GM21825 (cell line): ENCODE data around the gene TRMT10C.
"Not testable (repeated sequence)": the region's sequence is repeated elsewhere in the genome, so short reads cannot be mapped to it uniquely, and the experiment has no call there.

Experiments
- ATAC-seq: cut with Tn5 transposase; IDR thresholded peaks from one replicate; pipeline ENCODE4 v1.9.1; 2021; ENCODE audit warnings: mild to moderate bottlenecking, moderate library complexity; ENCODE audit not compliant: unreplicated experiment

The TRMT10C gene

GRCh38 chr3:101548527-101549105, 13.1 kb upstream of the TRMT10C start:
- no peak for ATAC-seq

- ATAC-seq = no peak
Observed at GRCh38 chr3:101549473-101549872, 12.2 kb upstream of the TRMT10C start.

- ATAC-seq = not testable (repeated sequence)
Observed at GRCh38 chr3:101551359-101552081, 10.1 kb upstream of the TRMT10C start.

GRCh38 chr3:101553381-101553780, 8.3 kb upstream of the TRMT10C start:
- not testable (repeated sequence) for ATAC-seq

- no peak for ATAC-seq
Observed at GRCh38 chr3:101556064-101556463, 5.6 kb upstream of the TRMT10C start.

GRCh38 chr3:101567528-101568317, 6.1 kb downstream of the TRMT10C start:
- ATAC-seq = no peak

- no peak for ATAC-seq
Observed at GRCh38 chr3:101571028-101571895, 9.6 kb downstream of the TRMT10C start.

GRCh38 chr3:101573449-101574387, 12.1 kb downstream of the TRMT10C start, which contains the start of gene PCNP:
Gene PCNP, plus strand, starts transcription at chr3:101574180. Its CDS starts 36 bp downstream, at chr3:101574216.
- peak; percentile 88 for ATAC-seq

- peak; percentile 40 for ATAC-seq
Observed at GRCh38 chr3:101574388-101575112, 12.9 kb downstream of the TRMT10C start.

- no peak for ATAC-seq
Observed at GRCh38 chr3:101577286-101577685, 15.6 kb downstream of the TRMT10C start.

- no peak for ATAC-seq
Observed at GRCh38 chr3:101588616-101589015, 26.9 kb downstream of the TRMT10C start.

- ATAC-seq = no peak
Observed at GRCh38 chr3:101591071-101591470, 29.4 kb downstream of the TRMT10C start.

GRCh38 chr3:101602731-101603130, 41.1 kb downstream of the TRMT10C start:
- no peak for ATAC-seq

- ATAC-seq = no peak
Observed at GRCh38 chr3:101603184-101603583, 41.5 kb downstream of the TRMT10C start.

- not testable (repeated sequence) for ATAC-seq
Observed at GRCh38 chr3:101605398-101605797, 43.7 kb downstream of the TRMT10C start.

GRCh38 chr3:101611023-101611422, 49.4 kb downstream of the TRMT10C start:
- no peak for ATAC-seq

GRCh38 chr3:101613014-101613413, 51.3 kb downstream of the TRMT10C start:
- ATAC-seq = not testable (repeated sequence)

GRCh38 chr3:101615525-101615924, 53.9 kb downstream of the TRMT10C start:
- no peak for ATAC-seq
